Activated CD8-positive, alpha-beta memory T cell treated with anti-CD3 and anti-CD28 coated beads for 48 hours (primary cell): ENCODE data around the gene WDR45.
"Not testable (repeated sequence)": the region's sequence is repeated elsewhere in the genome, so short reads cannot be mapped to it uniquely, and the experiment has no call there.

Source experiments
- DNase-seq, 3 experiments: peaks; one replicate each; pipeline ENCODE4 v3.0.0-alpha.2; 2020; ENCODE audit warnings: low read depth in 2 of 3, low spot score in 2 of 3

WDR45 gene

DNA sequence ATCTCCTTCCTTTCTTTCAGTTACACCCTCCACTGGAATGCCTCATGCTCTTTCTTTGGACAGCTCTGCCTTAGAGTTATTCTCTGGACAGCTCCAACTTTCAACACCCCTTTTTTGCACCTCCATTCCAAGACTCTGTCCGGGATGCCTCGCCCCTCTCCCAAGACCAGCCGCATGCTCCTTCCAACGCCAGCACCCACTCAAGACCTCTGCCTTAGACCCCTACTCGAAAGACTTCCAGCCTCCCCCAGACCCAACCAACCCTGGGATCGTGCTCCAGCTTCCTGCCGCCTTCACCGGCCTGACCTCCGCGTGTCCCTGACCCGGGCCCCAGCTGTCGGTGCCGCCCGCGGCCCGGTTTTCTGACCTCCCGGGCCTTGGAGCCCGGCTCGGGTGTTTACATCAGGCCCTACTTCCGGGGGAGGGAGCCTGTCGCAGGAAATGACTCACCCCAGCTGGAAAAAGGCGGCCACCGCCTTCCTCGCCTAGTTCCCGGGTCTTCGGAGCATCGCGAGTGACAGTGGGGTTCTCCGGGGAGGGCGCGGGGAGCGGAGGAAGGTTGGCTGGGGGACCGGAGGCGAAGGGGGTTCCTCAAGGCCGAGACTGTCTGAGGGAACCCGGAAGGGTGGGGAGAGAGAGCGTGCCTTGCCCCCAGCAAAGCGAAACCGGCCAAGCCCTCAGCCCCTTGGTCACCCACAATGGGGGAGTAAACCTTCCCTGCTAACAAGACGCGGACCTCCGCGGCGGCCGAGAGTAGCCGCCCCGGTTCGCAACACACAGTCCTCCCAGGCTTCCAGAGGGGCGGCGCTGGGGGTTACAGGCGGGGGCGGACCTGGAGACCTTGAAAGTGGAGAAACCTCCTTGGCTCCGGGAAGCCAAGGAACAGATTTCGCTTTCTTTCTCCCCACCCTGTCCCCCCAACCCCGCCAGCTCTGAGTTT lies at the start of gene WDR45:
TSS of gene WDR45 (minus strand) at position 399 of the 940 bp plus-strand sequence. CDS start 1,792 bp downstream, outside the sequence.
- peak; percentile 15 to 44 (median 23) for DNase-seq

DNA sequence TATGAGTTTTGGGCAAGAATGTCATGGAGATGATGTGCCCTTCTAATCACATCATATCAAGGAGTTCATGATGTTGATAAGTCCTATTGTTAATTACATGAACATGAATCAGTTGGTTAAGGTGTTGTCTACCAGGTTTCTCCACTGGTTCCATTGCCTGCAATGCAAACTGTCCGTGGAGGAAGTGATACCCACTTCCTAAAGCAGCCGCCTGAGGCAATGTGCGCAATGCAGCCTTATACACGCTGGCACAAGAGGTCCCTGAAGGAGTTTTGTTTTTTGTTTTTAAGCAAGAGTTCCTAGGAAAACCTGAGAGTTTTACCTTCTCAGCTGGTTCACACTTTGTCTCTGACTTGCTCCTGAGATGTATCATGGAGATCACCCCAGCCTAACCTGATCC lies 49.7 kb upstream of the WDR45 start:
- no peak for DNase-seq

DNA sequence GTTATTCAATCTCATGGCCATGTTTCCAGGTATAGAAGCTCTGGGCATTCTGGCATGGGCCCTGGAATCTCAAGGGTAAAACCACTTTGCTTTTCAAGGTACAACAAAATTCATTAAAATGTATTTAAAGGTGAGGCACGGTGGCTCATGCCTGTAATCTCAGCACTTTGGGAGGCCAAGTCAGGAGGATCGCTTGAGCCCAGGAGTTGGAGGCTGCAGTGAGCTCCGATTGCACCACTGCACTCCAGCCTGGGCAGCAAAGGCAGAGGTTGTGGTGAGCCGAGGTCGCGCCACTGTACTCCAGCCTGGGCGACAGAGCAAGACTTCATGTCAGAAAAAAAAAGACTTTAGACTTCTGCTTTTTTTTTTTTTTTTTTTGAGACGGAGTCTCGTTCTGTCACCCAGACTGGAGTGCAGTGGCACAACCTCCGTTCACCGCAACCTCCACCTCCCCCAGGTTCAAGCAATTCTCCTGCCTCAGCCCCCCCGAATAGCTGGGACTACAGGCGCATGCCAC lies 48.1 kb upstream of the WDR45 start:
- DNase-seq = not testable (repeated sequence)

DNA sequence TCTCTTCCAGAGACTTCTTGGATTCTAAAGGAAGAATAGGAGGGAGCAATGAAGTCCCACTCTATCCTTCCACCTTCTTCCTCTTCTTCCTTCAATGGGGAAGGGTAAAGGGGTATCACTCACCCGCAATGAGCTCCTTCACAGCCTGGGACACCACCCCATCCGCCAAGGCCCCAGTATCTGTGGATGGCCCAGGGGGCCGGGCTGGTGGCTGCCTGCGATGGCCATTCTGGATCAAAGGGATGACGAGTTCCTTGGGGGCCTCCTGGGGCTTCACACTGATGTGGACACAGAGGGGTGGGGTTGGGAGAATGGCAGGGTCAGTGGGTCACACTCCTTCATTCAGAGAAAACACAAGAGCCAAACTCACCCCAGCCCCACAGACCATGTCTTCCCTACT lies 42.8 kb upstream of the WDR45 start:
- DNase-seq = no peak

DNA sequence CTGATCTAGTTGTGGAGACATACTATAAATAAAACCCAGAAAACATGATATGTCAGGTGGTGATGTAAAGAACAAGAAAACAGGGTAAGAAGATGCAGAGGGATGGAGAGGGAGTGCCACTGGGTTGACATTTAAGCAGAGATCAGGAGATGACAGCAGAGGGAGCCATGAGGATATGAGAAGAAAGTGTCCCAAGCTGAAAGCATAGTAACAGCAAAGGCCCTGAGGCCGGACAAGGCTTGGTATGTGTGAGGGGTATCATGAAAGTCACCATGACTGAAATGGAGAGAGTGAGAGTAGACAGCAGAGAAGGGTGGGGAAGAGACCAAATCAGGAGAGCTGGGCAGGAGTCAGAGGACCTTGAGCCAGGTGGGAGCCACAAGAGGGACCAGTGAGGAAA lies 40.4 kb upstream of the WDR45 start:
- DNase-seq = no peak

DNA sequence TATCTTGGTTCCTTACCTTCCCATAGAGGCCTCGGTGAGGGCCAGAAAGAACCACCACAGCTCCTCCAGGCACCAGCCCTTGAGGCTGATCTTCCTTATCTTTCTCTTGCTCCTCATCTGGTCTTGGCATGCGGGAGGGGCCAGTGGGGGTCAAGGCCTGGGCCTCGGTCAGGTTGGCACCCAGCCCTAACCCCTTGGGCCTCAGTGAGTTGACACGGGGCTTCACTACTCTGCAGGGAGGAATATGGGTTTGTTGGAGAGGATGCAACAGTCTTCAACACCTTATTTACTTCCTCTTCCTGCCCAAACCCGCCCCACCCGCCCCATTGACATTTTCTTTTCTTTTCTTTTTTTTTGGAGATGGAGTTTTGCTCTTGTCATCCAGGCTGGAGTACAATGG lies 37.9 kb upstream of the WDR45 start:
- DNase-seq = no peak

DNA sequence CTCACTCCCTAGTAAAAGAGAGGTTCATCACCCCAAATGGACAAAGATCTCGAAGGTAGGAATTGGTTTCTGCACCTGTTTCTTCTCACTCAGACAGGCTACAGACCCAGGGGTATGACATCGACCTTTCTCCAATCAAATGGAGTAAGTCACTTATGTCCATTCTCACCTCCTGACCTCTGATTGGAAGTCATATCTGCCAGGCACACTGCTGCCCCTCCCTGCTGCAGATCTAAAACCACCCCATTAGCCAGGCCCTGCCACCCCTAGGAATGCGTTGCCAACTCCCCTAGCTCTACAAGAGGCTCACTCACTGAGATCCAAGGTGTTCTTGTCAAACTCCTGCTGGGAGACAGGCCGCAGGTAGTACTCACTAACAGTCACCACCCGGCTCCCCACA lies 37.0 kb upstream of the WDR45 start:
- DNase-seq = no peak

DNA sequence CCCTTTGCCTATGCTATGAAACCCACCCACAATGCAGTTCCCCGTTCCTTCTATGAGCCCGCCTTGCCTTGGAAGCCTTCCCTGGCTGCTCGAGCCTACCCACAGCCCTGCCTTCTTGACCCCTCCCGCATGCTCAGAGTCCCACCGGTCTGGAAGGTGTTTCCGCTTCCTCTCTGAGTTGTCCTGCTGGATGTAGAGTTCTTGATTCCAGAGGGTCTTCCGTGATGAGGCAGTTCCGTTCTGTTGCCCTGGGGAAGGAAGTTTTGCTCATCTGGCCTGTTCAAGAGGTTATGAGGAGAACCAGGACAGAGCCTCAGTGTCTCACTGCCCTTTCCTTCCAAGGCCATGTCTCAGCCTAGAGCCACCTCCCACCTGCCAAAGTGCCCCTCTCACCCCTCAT lies 36.4 kb upstream of the WDR45 start:
- DNase-seq = no peak

DNA sequence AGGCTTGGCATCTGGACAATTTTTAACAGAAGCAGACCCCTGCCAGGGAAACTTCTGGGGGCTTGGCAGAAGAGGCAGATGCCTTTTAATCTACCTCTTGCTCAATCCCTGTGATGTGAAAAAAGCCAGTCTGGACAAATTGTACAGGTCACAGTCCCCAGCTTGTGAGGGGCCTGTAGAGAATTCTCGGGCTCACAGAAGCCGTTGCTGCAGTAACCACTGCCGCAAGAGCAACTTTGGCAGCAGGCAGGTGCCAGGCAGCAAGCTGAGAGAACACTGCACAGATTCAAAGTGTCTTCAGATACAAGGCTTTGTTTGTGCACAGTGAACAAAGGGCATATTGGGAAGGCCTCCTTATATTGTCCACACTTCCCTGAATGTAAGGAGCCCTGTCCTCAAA lies 32.1 kb upstream of the WDR45 start:
- no peak for DNase-seq

DNA sequence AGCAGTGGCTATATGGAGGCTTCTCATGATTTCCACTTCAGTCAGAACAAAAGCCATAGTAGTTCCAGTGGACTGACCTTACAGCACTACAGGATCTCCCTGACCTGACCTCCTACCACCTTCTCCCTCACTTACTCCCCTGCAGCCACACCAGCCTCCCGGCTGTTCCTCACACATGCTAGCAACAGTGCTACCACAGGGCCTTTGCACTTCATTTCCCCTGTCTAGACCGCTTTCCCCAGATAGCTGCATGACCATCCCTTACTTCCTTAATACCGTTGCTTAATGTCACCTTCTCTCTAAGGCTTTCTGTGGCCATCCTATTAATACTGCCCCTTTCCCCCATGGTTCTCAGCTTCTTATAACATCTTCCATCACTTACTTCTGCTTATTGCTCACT lies 30.7 kb upstream of the WDR45 start:
- no peak for DNase-seq

DNA sequence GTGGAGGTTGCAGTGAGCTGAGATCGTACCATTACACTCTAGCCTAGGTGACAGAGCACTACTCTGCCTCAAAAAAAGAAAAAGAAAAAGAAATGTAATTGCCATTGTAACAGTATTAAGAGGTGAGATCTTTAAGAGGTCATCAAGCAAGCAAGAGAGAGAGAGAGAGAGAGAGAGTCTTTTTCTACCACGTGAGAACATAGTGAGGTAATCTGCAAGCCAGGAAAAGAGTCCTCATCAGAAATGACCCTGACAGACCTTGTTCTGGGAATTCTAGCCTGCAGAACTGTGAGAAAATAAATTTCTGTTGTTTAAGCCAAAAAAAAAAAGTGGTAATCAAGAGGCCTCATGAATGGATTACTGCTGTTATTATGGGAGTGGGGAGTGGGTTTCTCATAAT lies 29.0 kb upstream of the WDR45 start:
- DNase-seq = no peak

DNA sequence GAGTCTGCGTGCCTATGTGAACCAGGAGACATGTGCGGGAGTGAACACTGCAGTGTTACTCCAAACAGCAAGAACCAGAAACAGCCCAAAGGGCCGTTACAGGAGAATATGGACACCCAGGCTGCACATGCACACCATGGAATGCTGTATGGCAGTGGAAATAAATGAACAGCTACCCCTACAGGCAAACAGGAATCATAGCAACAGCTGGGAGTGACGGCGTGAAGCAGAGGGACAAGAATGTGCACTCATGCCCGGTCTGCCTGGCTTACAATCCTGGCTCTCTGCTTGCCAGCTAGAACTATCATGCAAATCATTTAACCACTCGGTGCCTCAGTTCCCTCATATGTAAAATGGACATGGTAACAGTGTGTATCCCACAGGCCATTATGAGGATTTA lies 27.2 kb upstream of the WDR45 start:
- no peak for DNase-seq

DNA sequence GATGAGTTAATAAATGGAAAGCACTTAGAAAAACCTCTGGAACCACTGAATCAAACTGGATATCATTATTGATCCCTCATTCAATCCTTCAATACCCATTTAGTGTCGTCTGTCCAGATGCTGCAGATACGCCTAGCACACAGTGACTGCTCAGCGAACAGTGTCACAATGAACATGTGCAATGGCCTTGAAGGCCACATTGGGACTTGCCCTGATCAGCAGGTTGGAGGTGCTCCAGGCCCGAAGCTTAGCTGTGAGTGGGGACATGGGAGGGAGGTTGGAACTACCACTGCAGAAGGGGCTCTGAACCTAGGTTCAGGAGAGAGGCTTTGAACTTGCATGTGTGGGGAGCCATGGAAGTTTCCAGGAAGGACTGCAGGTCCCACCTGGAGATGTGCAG lies 26.6 kb upstream of the WDR45 start:
- DNase-seq = no peak

DNA sequence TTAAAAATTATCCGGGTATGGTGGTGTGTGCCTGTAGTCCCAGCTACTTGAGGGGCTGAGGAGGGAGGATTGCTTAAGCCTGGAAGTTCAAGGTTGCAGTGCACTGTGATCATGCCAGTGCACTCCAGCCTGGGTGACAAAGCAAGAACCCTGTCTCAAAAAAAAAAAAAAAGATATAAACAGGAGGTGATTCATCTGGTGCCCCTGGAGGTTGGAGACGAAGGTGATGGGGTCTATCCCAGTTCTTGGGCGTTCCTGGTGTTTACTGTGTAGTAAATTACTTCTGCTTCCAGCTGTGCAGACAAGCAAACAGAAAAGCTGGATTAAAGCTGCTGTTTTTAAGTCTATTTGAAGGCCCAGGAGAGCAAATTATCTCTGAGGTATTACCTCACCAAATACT lies 23.9 kb upstream of the WDR45 start:
- no peak for DNase-seq

DNA sequence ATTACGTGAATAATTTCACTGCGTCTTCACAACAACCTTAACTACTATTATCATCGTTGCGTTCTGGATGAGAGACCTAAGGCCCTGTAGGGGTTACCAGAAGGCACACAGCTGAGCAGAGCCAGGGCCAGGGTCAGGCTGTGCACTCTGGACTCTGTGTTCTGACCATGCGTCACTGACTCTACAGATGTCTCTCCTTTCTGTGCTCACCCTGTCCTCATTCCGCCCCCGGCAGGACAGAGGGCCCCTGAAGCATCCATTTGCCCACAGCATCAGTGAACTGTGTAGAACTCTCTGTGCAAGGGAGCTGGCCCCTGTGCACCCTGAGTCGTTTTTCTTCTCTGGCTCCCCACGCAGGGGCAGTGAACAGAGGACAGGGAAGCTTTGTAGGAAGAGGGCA lies 22.5 kb upstream of the WDR45 start:
- no peak for DNase-seq

DNA sequence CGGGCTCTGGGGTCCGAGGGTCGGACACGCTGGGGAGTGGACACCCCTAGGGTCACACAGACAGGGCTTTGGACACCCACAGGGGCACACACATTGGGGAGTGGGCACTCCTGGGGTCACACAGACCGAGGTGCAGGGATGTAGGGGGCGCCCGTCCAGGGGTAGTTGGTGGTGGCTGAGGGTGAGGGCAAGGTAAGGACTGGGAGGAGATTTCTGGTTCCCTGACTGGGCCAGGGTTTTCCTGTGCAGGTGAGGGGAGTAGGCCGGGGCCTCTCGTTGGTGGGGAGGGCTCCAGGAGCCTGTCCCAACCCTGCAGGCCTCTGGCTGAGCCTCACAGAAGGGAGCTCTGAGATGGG lies 21.9 kb upstream of the WDR45 start:
- no peak for DNase-seq

DNA sequence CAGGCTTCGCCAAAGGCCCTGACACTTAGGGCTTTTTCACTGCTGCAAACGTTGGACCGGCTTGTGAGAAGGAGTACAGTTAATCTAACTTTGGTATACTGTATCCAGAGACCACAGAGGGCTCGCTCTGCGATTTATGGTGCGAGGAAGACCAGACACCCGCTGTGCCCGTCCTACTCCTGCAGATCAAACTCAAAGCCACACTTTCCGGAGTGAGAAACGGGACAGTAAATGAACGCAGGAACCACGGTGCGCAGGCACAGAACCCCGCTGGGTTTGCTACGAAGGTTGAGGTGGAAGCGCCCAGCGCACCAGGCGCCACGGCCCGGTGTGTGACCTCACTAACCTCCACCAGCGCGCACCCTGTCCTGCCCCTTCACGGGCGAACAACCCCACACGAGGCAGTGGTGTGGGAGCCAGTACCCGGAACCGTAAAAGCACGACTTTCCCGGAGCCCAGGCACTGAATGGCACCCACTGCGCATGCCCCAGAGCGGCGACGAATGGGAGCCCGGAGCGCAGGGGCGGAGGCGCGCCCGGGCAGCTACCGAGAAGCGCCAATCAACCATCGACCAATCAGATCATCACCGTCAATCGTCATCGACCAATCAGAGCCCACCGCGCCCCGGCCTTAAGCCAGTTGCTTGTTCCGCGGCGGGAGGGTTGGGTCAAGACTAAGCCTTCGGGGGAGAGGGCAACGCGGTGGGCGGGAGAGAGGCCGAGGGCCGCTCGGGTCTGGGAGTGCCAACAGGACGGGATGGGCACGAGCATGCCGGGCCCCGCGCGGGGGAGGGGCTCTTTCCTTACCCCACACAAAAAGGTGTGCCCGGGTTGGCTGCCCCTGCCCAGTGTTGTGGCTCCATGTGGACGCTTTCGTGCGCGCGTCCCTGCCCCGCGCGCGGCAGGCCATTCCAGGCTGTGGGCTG lies 21.3 kb upstream of the WDR45 start:
- peak; percentile 62 to 78 (median 74) for DNase-seq

DNA sequence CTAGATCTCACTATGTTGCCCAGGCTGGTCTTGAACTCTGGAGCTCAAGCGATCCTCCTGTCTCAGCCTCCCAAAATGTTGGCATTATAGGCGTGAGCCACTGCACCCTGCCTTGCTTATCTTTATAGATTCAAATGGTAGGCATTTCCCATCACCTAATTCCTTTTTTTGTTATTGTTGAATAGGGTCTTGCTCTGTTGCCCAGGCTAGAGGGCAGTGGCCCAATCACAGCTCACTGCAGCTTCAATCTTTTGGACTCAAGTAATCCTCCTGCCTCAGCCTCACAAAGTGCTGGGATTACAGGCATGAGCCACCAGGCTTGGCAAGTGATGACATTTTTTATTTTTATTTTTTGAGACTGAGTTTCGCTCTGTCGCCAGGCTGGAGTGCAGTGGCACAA lies 16.7 kb upstream of the WDR45 start:
- DNase-seq = no peak

DNA sequence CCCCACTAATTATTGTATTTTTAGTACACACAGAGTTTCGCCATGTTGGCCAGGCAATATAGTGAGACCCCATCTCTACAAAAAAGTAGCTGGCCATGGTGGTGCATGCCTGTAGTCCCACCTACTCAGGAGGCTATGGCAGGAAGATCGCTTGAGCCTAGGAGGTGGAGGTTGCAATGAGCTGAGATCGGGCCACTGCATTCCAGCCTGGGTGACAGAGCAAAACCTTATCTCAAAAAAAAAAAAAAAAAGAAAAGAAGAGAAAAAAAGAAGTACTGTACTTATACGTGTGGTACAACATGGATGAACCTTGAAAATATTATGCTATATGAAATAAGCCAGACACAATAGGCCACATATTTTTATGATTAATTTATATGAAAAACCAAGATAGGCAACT lies 9.9 kb upstream of the WDR45 start:
- DNase-seq = no peak

DNA sequence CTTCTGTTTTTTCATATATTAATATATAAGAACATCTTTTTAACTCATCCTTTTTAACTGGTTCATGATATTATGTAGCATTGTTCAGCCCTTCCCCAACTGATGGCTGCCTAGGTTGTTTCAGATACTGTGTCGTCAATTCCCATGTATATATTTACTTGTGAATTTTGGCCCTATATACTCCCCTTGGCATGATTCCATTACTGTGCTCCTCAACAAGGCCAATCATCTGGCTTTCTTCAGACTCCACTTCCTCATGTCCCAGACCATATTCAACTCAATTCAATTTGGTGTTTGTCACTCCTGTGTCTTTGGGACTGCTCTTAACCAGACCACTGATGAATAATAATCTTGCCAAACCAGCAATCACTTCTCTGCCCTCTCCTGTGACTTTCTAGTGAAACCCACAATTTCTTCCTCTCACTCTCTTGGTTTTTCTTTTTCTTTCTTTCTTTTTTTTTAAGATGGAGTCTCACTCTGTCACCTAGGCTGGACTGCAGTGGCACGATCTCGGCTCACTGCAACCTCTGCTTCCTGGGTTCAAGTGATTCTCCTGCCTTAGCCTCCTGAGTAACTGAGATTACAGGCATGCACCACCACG lies 2.7 kb upstream of the WDR45 start:
- no peak for DNase-seq

DNA sequence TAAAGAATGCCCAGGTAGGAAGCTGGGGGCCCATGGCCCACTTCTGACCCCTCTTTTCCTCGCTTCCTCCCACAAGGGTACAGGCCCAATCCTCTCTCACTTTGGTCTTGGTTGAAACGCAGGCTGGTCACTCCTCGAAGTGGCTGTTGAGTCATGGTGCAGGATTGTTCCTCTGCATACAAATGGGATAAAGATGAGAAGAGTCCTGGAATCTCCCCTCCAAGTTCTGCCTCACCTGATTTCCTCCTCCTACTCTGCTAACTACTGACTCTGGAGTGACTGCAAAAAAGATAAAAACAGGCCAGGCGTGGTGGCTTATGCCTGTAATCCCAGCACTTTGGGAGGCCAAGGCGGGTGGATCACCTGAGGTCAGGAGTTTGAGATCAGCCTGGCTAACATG lies 1.7 kb downstream of the WDR45 start:
- no peak for DNase-seq

DNA sequence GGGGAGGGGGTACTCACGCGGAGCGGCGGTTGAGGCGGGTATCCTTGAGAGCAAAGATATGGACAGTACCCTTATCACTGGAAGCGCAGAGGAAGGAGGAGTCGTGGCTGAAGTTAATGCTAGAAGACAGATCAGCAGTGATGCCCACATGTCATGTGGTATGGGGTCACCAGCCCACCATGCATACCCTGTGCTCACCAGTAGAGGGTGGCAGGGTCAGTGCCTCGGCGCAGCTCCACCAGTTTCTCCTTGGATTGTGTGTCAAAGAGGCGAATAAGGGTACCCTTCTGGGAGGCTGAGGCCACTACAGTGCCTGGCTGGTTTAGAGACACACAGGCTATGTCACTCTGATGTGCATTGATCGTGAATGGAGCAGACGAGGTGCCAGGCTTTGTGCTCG lies 4.3 kb downstream of the WDR45 start:
- DNase-seq = no peak
